Caco-2 (cell line): ENCODE results near the gene KIF16B. TPM values are rescaled to one million over a fixed set of nuclear protein-coding genes. Genes with fewer than 3 reads are reported as not detected.

Source experiments
- BruUV-seq: library from RNA; stranded (reverse); fragments of 400-500 nt; replicated peaks from 2 replicates; lab custom pipeline; 2021; lab: Mats Ljungman, UMichigan
- CTCF ChIA-PET: fragments of 300-600 bp; sonication (Branson Sonifier 250); formaldehyde crosslinking; loops from one replicate; lab custom pipeline; 2022; ENCODE audit warnings: antibody characterized with exemption; lab: Charles Lee
- POLR2A ChIA-PET: fragments of 300-600 bp; sonication (Branson Sonifier 250); formaldehyde crosslinking; loops from one replicate; lab custom pipeline; 2022; ENCODE audit warnings: antibody characterized with exemption; lab: Charles Lee
- DNase-seq, 2 experiments: peaks; one replicate each; pipeline versions ENCODE4 v3.0.0 to v3.0.0-alpha.2; 2020 to 2022
- H3K27me3 ChIP-seq: replicated peaks from 2 replicates; pipeline ENCODE4 v1.6.0; 2011; ENCODE audit warnings: low read length; ENCODE audit not compliant: control insufficient read depth, insufficient read depth
- H3K36me3 ChIP-seq: 2 replicates; pipeline ENCODE4 v1.5.1; 2011; ENCODE audit warnings: low read length; ENCODE audit not compliant: control insufficient read depth, insufficient read depth
- H3K4me1 ChIP-seq: fragments of 250-450 bp; sonication (Bioruptor Pico); 2 replicates; pipeline ENCODE4 v1.5.1; 2020; ENCODE audit warnings: mild to moderate bottlenecking
- H3K4me3 ChIP-seq: 2 replicates; pipeline ENCODE4 v1.5.1; 2011; ENCODE audit warnings: low read depth, mild to moderate bottlenecking, control low read depth, low read length
- H3K9me3 ChIP-seq: fragments of 250-450 bp; sonication (Bioruptor Pico); 2 replicates; pipeline ENCODE4 v1.5.1; 2020; ENCODE audit warnings: mild to moderate bottlenecking, moderate library complexity
- H3K27ac Mint-ChIP-seq: one replicate; pipeline ENCODE4 v1.8.0; 2022; ENCODE audit warnings: mixed read lengths; ENCODE audit not compliant: unreplicated experiment
- H3K27me3 Mint-ChIP-seq: one replicate; pipeline ENCODE4 v1.8.0; 2022; ENCODE audit warnings: mixed read lengths; ENCODE audit not compliant: insufficient read depth, unreplicated experiment
- H3K36me3 Mint-ChIP-seq: one replicate; pipeline ENCODE4 v1.8.0; 2022; ENCODE audit warnings: mild to moderate bottlenecking, mixed read lengths; ENCODE audit not compliant: insufficient read depth, unreplicated experiment
- H3K4me1 Mint-ChIP-seq: one replicate; pipeline ENCODE4 v1.8.0; 2022; ENCODE audit warnings: low read depth, mixed read lengths; ENCODE audit not compliant: unreplicated experiment
- H3K4me3 Mint-ChIP-seq: one replicate; pipeline ENCODE4 v1.8.0; 2022; ENCODE audit warnings: mild to moderate bottlenecking, moderate library complexity, mixed read lengths; ENCODE audit not compliant: unreplicated experiment
- H3K9me3 Mint-ChIP-seq: one replicate; pipeline ENCODE4 v1.8.0; 2022; ENCODE audit warnings: mixed read lengths; ENCODE audit not compliant: unreplicated experiment
- CTCF ChIP-seq, 2 experiments: fragments of 200-600 bp in 1 of 2; IDR thresholded peaks; 1 replicate in 1 of 2; 2 replicates in 1 of 2; pipeline versions ENCODE4 v1.5.1 to v1.8.0; 2011 to 2022; ENCODE audit warnings: antibody characterized with exemption in 1 of 2, control low read depth in 1 of 2, inconsistent platforms in 1 of 2, low read depth in 1 of 2, low read length in 1 of 2, mild to moderate bottlenecking in 1 of 2, moderate library complexity in 1 of 2; ENCODE audit not compliant: insufficient read depth in 1 of 2, severe bottlenecking in 1 of 2, unreplicated experiment in 1 of 2
- intact Hi-C: fragments of 100-400 bp; cut with micrococcal nuclease; formaldehyde crosslinking; loops from one replicate; pipeline ENCODE4 v1.10.0; 2022; ENCODE audit not compliant: unreplicated experiment
- total RNA-seq: library from RNA; stranded (reverse); gene quantifications from 2 replicates; pipeline ENCODE4 v1.2.3, GENCODE V29; 2022

Gene KIF16B
- total RNA-seq, 1 experiment from 2014 or later: 11.3 TPM

- Histone ChIP-seq H3K4me3 (no peak overlapping the region), H3K36me3 (no peaks in the 10 kb centered on the region), H3K4me1 (peaks cover 10% of the 10 kb centered on the region), H3K27me3 (no peaks in the 10 kb centered on the region), H3K9me3 (no peaks in the 10 kb centered on the region)
- BruUV-seq: no TSS peak
- no peak for TF ChIP-seq CTCF (IDR thresholded peaks at IDR 0.05; ENCODE audit: insufficient read depth in 1 of 2, low read depth in 1 of 2, low read length in 1 of 2, severe bottlenecking in 1 of 2, unreplicated experiment in 1 of 2)
- Mint-ChIP-seq H3K9me3 (no peaks in the 10 kb centered on the region), H3K27me3 (no peaks in the 10 kb centered on the region), H3K27ac (no peak overlapping the region), H3K4me3 (no peak overlapping the region), H3K36me3 (no peaks in the 10 kb centered on the region), H3K4me1 (peaks cover under 1% of the 10 kb centered on the region)
- CTCF ChIA-PET: no interaction called here
- POLR2A ChIA-PET: no interaction called here
- intact Hi-C loops: no loop called here
- no peak for DNase-seq
These were observed 288.7 kb downstream of the KIF16B start for GRCh38 chr20:16284385-16285100.

GRCh38 chr20:16283978-16284377 lies 289.3 kb downstream of the KIF16B start:
- Mint-ChIP-seq H3K4me1 (no peaks in the 10 kb centered on the region), H3K27ac (no peak overlapping the region), H3K27me3 (no peaks in the 10 kb centered on the region), H3K4me3 (no peak overlapping the region), H3K9me3 (no peaks in the 10 kb centered on the region), H3K36me3 (no peaks in the 10 kb centered on the region)
- peaks cover 10% of the 10 kb centered on the region for H3K4me1 ChIP-seq
- ChIA-PET POLR2A (no interaction called here), CTCF (no interaction called here)
- TF ChIP-seq CTCF (IDR thresholded peaks at IDR 0.05; ENCODE audit: insufficient read depth in 1 of 2, low read depth in 1 of 2, low read length in 1 of 2, severe bottlenecking in 1 of 2, unreplicated experiment in 1 of 2): no peak
- DNase-seq: no peak
- no peak overlapping the region for H3K4me3 ChIP-seq
- no peaks in the 10 kb centered on the region for H3K27me3 ChIP-seq
- H3K9me3 ChIP-seq: no peaks in the 10 kb centered on the region
- H3K36me3 ChIP-seq: no peaks in the 10 kb centered on the region
- intact Hi-C loops: no loop called here
- no TSS peak for BruUV-seq

- peaks cover 11% of the 10 kb centered on the region for H3K4me1 ChIP-seq
- CTCF ChIA-PET: no interaction called here
- no peak overlapping the region for H3K27ac Mint-ChIP-seq
- no peaks in the 10 kb centered on the region for H3K9me3 Mint-ChIP-seq
- BruUV-seq: no TSS peak
- H3K36me3 ChIP-seq: no peaks in the 10 kb centered on the region
- no peak overlapping the region for H3K4me3 Mint-ChIP-seq
- H3K27me3 ChIP-seq: no peaks in the 10 kb centered on the region
- H3K4me1 Mint-ChIP-seq: no peaks in the 10 kb centered on the region
- POLR2A ChIA-PET: no interaction called here
- no peaks in the 10 kb centered on the region for H3K9me3 ChIP-seq
- intact Hi-C loops: no loop called here
- H3K36me3 Mint-ChIP-seq: no peaks in the 10 kb centered on the region
- no peak for DNase-seq
- H3K4me3 ChIP-seq: no peak overlapping the region
- TF ChIP-seq CTCF (IDR thresholded peaks at IDR 0.05; ENCODE audit: insufficient read depth in 1 of 2, low read depth in 1 of 2, low read length in 1 of 2, severe bottlenecking in 1 of 2, unreplicated experiment in 1 of 2): no peak
- H3K27me3 Mint-ChIP-seq: no peaks in the 10 kb centered on the region
These were observed 289.9 kb downstream of the KIF16B start for GRCh38 chr20:16283307-16283706.
